Astrocyte (in vitro differentiated cells and primary cell): ENCODE results near the gene GTSE1. TPM values are rescaled to one million over a fixed set of nuclear protein-coding genes. Genes with fewer than 3 reads are reported as not detected.
A peak's percentile ranks its signal among the peaks of the same experiment; 100 is the strongest.

Experiments
- DNase-seq: peaks from one replicate; pipeline ENCODE4 v3.0.0-alpha.2; 2010; ENCODE audit warnings: low read depth
- FAIRE-seq: peaks from 2 replicates; lab custom pipeline; 2011; peaks lifted over from hg19 to GRCh38; lab: Jason Lieb, UNC
- H2AFZ ChIP-seq: 2 replicates; pipeline ENCODE4 v1.6.0; 2012; ENCODE audit warnings: low read depth, low read length, inconsistent platforms
- H3K27ac ChIP-seq: 2 replicates; pipeline ENCODE4 v1.5.1; 2011; ENCODE audit warnings: low read depth, low read length, inconsistent platforms
- H3K27me3 ChIP-seq: 2 replicates; pipeline ENCODE4 v1.6.0; 2011; ENCODE audit warnings: low read length, inconsistent platforms; ENCODE audit not compliant: insufficient read depth
- H3K36me3 ChIP-seq: 2 replicates; pipeline ENCODE4 v1.5.1; 2011; ENCODE audit warnings: low read length, inconsistent platforms; ENCODE audit not compliant: insufficient read depth
- H3K4me1 ChIP-seq: 2 replicates; pipeline ENCODE4 v1.5.1; 2011; ENCODE audit warnings: low read length, inconsistent platforms; ENCODE audit not compliant: insufficient read depth
- H3K4me2 ChIP-seq: 2 replicates; pipeline ENCODE4 v1.6.0; 2012; ENCODE audit warnings: low read length, inconsistent platforms
- H3K4me3 ChIP-seq: 2 replicates; pipeline ENCODE4 v1.5.1; 2011; ENCODE audit warnings: low read depth, mild to moderate bottlenecking, low read length, inconsistent platforms; ENCODE audit not compliant: insufficient read depth
- H3K79me2 ChIP-seq: 2 replicates; pipeline ENCODE4 v1.6.0; 2012; ENCODE audit warnings: mild to moderate bottlenecking, low read length, inconsistent platforms; ENCODE audit not compliant: insufficient read depth
- H3K9ac ChIP-seq: 2 replicates; pipeline ENCODE4 v1.6.0; 2012; ENCODE audit warnings: mild to moderate bottlenecking, low read length, inconsistent platforms
- H3K9me3 ChIP-seq: 2 replicates; pipeline ENCODE4 v1.5.1; 2012; ENCODE audit warnings: low read depth, mild to moderate bottlenecking, low read length, inconsistent platforms; ENCODE audit not compliant: insufficient read depth
- H4K20me1 ChIP-seq: 2 replicates; pipeline ENCODE4 v1.6.0; 2012; ENCODE audit warnings: low read length, inconsistent platforms; ENCODE audit not compliant: insufficient read depth
- H3K27ac Mint-ChIP-seq: one replicate; pipeline ENCODE4 v1.8.0; 2021; ENCODE audit warnings: mild to moderate bottlenecking, mixed read lengths; ENCODE audit not compliant: unreplicated experiment
- H3K27me3 Mint-ChIP-seq: one replicate; pipeline ENCODE4 v1.8.0; 2021; ENCODE audit warnings: low read depth, mixed read lengths; ENCODE audit not compliant: unreplicated experiment
- H3K36me3 Mint-ChIP-seq: one replicate; pipeline ENCODE4 v1.8.0; 2021; ENCODE audit warnings: low read depth, mixed read lengths; ENCODE audit not compliant: unreplicated experiment
- H3K4me1 Mint-ChIP-seq: one replicate; pipeline ENCODE4 v1.8.0; 2021; ENCODE audit warnings: low read depth, mixed read lengths; ENCODE audit not compliant: unreplicated experiment
- H3K4me3 Mint-ChIP-seq: one replicate; pipeline ENCODE4 v1.8.0; 2021; ENCODE audit warnings: mild to moderate bottlenecking, moderate library complexity, mixed read lengths; ENCODE audit not compliant: unreplicated experiment
- H3K9me3 Mint-ChIP-seq: one replicate; pipeline ENCODE4 v1.8.0; 2021; ENCODE audit warnings: mild to moderate bottlenecking, mixed read lengths; ENCODE audit not compliant: unreplicated experiment
- CTCF ChIP-seq: IDR thresholded peaks from 2 replicates; pipeline ENCODE4 v1.5.1; 2011; ENCODE audit warnings: low read depth, mild to moderate bottlenecking, inconsistent platforms, low read length, moderate library complexity; ENCODE audit not compliant: insufficient read depth
- EZH2 ChIP-seq: IDR thresholded peaks from 2 replicates; pipeline ENCODE4 v1.6.1; 2012; ENCODE audit warnings: mild to moderate bottlenecking, low read length, inconsistent platforms; ENCODE audit not compliant: insufficient read depth
- total RNA-seq: library from RNA; stranded (reverse); gene quantifications from 2 replicates; pipeline ENCODE4 v1.2.1, GENCODE V29; 2021

Gene GTSE1
- total RNA-seq, 1 donor from 2014 or later: 4.1 TPM

DNA sequence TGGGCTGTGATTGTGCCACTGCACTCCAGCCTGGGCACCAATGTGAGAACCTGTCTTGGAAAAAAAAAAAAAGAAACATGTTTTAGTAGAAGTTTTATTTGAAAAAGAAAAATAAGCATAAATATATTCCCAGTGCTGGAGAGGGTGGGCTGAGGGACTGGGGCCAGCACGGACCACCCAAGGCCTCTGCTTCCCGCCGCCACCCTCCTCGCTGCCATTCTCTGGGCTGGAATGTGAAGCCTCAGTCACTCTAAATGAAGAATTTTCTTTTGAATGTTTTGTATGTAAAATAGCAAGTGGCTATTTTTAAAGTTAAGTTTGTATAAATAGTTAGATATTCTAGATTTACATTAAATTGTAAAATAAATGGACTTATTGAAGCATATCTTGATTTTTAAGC is 33.8 kb downstream of the GTSE1 start:
- Mint-ChIP-seq H3K9me3 (no peaks in the 10 kb centered on the region), H3K27ac (no peak overlapping the region), H3K27me3 (peaks cover 3% of the 10 kb centered on the region), H3K36me3 (peaks cover 1% of the 10 kb centered on the region), H3K4me3 (no peak overlapping the region), H3K4me1 (peaks cover 8% of the 10 kb centered on the region)
- no peaks in the 10 kb centered on the region for H3K4me1 ChIP-seq
- H3K79me2 ChIP-seq: no peaks in the 10 kb centered on the region
- H3K4me2 ChIP-seq: no peak overlapping the region
- TF ChIP-seq EZH2 (no peak), CTCF (no peak)
- no peaks in the 10 kb centered on the region for H3K9me3 ChIP-seq
- DNase-seq (no peak), FAIRE-seq (no peak)
- H3K36me3 ChIP-seq: peaks cover 2% of the 10 kb centered on the region
- H3K27ac ChIP-seq: no peak overlapping the region
- no peak overlapping the region for H3K4me3 ChIP-seq
- no peaks in the 10 kb centered on the region for H3K27me3 ChIP-seq
- no peak overlapping the region for H3K9ac ChIP-seq
- no peak overlapping the region for H2AFZ ChIP-seq
- no peaks in the 10 kb centered on the region for H4K20me1 ChIP-seq

GRCh38 chr22:46331496-46331895 is 34.8 kb downstream of the GTSE1 start:
- no peak for TF ChIP-seq EZH2
- no peak for TF ChIP-seq CTCF
- H3K27ac ChIP-seq: no peak overlapping the region
- FAIRE-seq (no peak), DNase-seq (no peak)
- no peak overlapping the region for H3K4me2 ChIP-seq
- H3K9ac ChIP-seq: no peak overlapping the region
- no peak overlapping the region for H2AFZ ChIP-seq
- H3K9me3 ChIP-seq: no peaks in the 10 kb centered on the region
- H4K20me1 ChIP-seq: peaks cover 3% of the 10 kb centered on the region
- Mint-ChIP-seq H3K4me1 (peaks cover 8% of the 10 kb centered on the region), H3K9me3 (no peaks in the 10 kb centered on the region), H3K4me3 (no peak overlapping the region), H3K27me3 (peaks cover 3% of the 10 kb centered on the region), H3K27ac (peak overlapping the region; percentile 78), H3K36me3 (no peaks in the 10 kb centered on the region)
- H3K4me3 ChIP-seq: no peak overlapping the region
- peaks cover 3% of the 10 kb centered on the region for H3K4me1 ChIP-seq
- H3K79me2 ChIP-seq: peaks cover 10% of the 10 kb centered on the region
- H3K27me3 ChIP-seq: no peaks in the 10 kb centered on the region
- peaks cover 2% of the 10 kb centered on the region for H3K36me3 ChIP-seq

GRCh38 chr22:46335201-46336118 is 38.8 kb downstream of the GTSE1 start, which contains the start of gene TRMU:
TSS of gene TRMU (plus strand) at chr22:46335714. CDS start at chr22:46335765, 51 bp downstream.
- TF ChIP-seq EZH2: no peak
- TF ChIP-seq CTCF: no peak

More at GRCh38 chr22:46335201-46336118, 38.8 kb downstream of the GTSE1 start, which contains the start of gene TRMU:
- Histone ChIP-seq H4K20me1 (peaks cover 32% of the 10 kb centered on the region), H3K4me1 (peaks cover 8% of the 10 kb centered on the region), H3K4me2 (peak within 1 kb of the TSS; percentile 91), H3K4me3 (peak within 1 kb of the TSS; percentile 85), H3K9me3 (no peaks in the 10 kb centered on the region), H3K36me3 (peaks cover 17% of the 10 kb centered on the region), H3K79me2 (peaks cover 35% of the 10 kb centered on the region), H3K9ac (peak within 1 kb of the TSS; percentile 89), H3K27me3 (no peaks in the 10 kb centered on the region), H2AFZ (peak within 1 kb of the TSS; percentile 90), H3K27ac (peak within 1 kb of the TSS; percentile 59)
- Mint-ChIP-seq H3K36me3 (peaks cover 6% of the 10 kb centered on the region), H3K4me3 (peak within 1 kb of the TSS; percentile 94), H3K4me1 (peaks cover 14% of the 10 kb centered on the region), H3K27ac (peak within 1 kb of the TSS; percentile 97), H3K27me3 (no peaks in the 10 kb centered on the region), H3K9me3 (no peaks in the 10 kb centered on the region)
- DNase-seq (peak; percentile 80), FAIRE-seq (no peak)
